ENCODE measurements around the gene GLIPR2.

GLIPR2 gene

GRCh38 chr9:36192196-36192595 is 55.7 kb downstream of the GLIPR2 start:
- no peak for DNase-seq (ENCODE audit: low read depth in 2 of 2)

DNA sequence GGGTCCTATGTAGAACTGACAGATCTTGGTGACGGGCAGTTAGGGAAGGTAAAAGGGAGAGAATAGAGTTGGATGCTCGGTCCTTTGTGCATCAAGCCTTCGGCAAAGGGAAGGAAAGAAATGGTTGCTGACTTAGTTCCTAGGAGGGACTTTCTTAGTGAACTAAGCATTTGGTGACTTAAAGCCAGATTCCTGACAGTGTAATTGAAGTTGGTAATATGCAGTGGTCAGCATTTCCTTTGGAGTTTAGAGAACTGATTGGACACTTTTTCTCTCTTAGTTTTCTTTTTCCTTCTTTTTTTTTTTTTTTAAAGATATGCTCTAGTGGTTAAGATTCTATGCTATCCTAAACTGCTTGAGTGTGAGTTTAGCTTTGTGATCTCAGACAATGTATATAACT is 56.5 kb downstream of the GLIPR2 start:
- DNase-seq (ENCODE audit: low read depth in 2 of 2), result no peak

DNA sequence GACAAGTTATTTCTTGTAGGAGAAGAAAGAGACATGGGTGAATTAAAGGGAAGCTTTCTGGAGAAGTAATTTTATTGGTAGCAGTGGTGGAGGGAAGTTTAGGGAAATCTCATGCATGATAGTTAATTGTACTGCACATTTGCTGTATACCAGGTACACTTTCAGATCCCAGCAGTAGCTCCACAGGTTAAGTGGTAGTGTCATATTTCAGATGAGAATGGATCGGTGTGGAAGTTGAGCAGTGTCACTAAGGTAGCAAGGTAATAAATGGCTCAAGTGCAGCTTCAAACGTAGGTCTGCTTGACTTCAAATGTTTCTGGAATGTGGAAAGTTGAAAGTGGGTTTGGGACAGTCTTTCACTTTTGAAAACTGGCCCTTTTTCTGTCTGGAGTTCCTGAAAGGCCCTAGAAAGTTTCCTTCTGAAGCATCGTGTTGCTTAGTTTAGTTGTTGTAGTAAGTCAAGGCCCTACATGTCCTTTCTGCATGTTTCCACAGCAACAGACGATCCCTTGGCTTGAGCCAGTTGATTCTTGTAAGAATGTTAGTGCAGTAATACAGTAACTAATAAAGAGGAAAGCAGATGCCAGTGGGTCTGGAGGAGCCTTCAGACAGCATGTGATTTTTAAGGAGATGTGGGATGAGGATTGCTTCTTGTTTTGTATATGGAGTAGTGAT is 57.9 kb downstream of the GLIPR2 start:
- DNase-seq (ENCODE audit: low read depth in 2 of 2), result no peak

GRCh38 chr9:36204906-36205547 is 68.5 kb downstream of the GLIPR2 start:
- no peak for DNase-seq (ENCODE audit: low read depth in 2 of 2)

- DNase-seq (ENCODE audit: low read depth in 2 of 2), result no peak
Observed at GRCh38 chr9:36207016-36207415, 70.5 kb downstream of the GLIPR2 start.

- DNase-seq (ENCODE audit: low read depth in 2 of 2), result no peak
Observed at GRCh38 chr9:36207546-36208012, 71.0 kb downstream of the GLIPR2 start.

GRCh38 chr9:36208521-36209253 is 72.2 kb downstream of the GLIPR2 start:
- DNase-seq (ENCODE audit: low read depth in 2 of 2), result no peak

DNA sequence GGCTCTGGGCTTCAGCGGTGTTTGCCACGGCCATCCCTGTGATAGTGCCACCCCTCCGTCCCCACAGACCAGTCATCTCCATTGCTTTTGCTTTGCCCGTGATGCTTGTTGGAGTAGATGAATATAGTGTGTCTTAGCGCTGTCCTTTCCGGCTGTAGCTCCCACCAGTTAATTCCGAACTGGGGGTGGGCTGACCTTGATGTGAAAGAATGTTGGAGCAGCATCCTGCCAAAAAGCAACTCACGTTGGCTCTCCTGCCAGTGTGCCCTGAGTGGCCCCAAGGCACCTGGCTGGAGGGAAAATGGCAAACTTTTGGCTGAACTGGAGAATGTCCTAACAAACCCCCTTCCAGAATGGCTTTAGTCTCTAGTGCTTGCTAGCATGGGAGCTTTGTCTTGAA is 74.2 kb downstream of the GLIPR2 start:
- DNase-seq (ENCODE audit: low read depth in 2 of 2), result no peak

GRCh38 chr9:36211510-36211909 is 75.0 kb downstream of the GLIPR2 start:
- DNase-seq (ENCODE audit: low read depth in 2 of 2), result no peak

DNA sequence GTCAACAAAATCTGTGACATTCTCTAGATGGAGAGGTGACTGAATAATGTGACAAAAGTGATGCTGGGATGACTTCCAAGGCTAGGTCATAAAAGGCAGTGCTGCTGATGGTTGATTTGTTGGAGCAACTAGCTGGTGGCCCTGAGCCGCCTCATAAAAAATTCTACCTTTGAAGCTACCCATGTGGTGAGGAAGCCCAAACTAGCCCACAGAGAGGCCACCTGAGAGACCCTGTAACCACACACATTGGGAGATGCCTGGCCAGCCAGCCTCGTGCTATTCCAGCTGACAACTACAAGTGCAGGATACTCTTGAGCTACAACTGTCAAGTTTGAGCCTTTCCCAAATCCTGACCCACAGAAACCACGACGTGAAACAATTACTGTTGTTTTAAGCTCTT is 76.9 kb downstream of the GLIPR2 start:
- no peak for DNase-seq (ENCODE audit: low read depth in 2 of 2)
